ENCODE data around the gene NBPF1. TPM values are rescaled to one million over a fixed set of nuclear protein-coding genes. Genes with fewer than 3 reads are reported as not detected.
"Not testable (repeated sequence)": the region's sequence is repeated elsewhere in the genome, so short reads cannot be mapped to it uniquely, and the experiment has no call there.

NBPF1 gene
- total RNA-seq, 1 experiment from 2014 or later = 27.7 TPM

- Histone ChIP-seq H3T11ph (ENCODE audit: low read length) (no peak overlapping the region), H2BK120ac (ENCODE audit: low read depth, low read length, poor library complexity, severe bottlenecking) (no peak overlapping the region), H2AK5ac (ENCODE audit: insufficient read length, low read length) (no peak overlapping the region), H2BK12ac (ENCODE audit: insufficient read length, low read depth, low read length) (no peak overlapping the region), H3K79me2 (ENCODE audit: insufficient read depth, low read length) (no peaks in the 10 kb centered on the region), H4K20me1 (ENCODE audit: control insufficient read depth, insufficient read depth, insufficient read length) (no peaks in the 10 kb centered on the region), H3K4ac (ENCODE audit: low read depth, low read length) (no peak overlapping the region), H4K5ac (ENCODE audit: insufficient read length, low read depth, low read length) (no peak overlapping the region), H3K9me3 (ENCODE audit: control insufficient read depth, low read depth, low read length) (no peaks in the 10 kb centered on the region), H3K23ac (ENCODE audit: insufficient read length, low read depth, low read length) (no peak overlapping the region), H4K8ac (replicated peaks; ENCODE audit: insufficient read length, low read depth, low read length) (no peak overlapping the region), H3K18ac (ENCODE audit: insufficient read length, low read depth, low read length) (no peak overlapping the region), H3K23me2 (ENCODE audit: insufficient read length, low read depth, low read length, poor library complexity, severe bottlenecking) (peaks cover 15% of the 10 kb centered on the region), H3K4me2 (ENCODE audit: insufficient read depth, insufficient read length, low read length) (peak overlapping the region; percentile 63), H2BK5ac (ENCODE audit: insufficient read length, low read length) (no peak overlapping the region), H3K27ac (ENCODE audit: insufficient read length, low read depth, low read length) (no peak overlapping the region), H2AFZ (ENCODE audit: low read length) (no peak overlapping the region), H3K27me3 (ENCODE audit: insufficient read depth, low read length) (peaks cover 6% of the 10 kb centered on the region; the same call in 1 of the 2 replicates), H3K14ac (ENCODE audit: insufficient read depth, low read length) (no peak overlapping the region; the same call in 1 of the 2 replicates), H3K4me1 (ENCODE audit: insufficient read depth, low read length) (no peaks in the 10 kb centered on the region; the same call in 1 of the 2 replicates), H4K91ac (ENCODE audit: insufficient read length, low read depth, low read length) (no peak overlapping the region), H2BK20ac (ENCODE audit: low read depth, low read length, poor library complexity, severe bottlenecking) (no peak overlapping the region), H3K79me1 (ENCODE audit: insufficient read depth, low read depth, low read length, poor library complexity, severe bottlenecking) (no peaks in the 10 kb centered on the region), H3K56ac (ENCODE audit: insufficient read length, low read depth, low read length) (no peak overlapping the region), H3K9ac (ENCODE audit: extremely low read depth, insufficient read length, low read length) (peak overlapping the region; percentile 25), H2BK15ac (ENCODE audit: low read depth, low read length) (no peak overlapping the region)
- Mint-ChIP-seq H3K4me1 (no peaks in the 10 kb centered on the region), H3K27ac (no peak overlapping the region), H3K4me3 (no peak overlapping the region), H3K36me3 (ENCODE audit: insufficient read depth in 1 of 3, low read depth in 3 of 3) (no peaks in the 10 kb centered on the region), H3K27me3 (ENCODE audit: low read depth) (no peaks in the 10 kb centered on the region), H3K9me3 (no peaks in the 10 kb centered on the region)
- DNase-seq = peak; percentile 80
- no peak for TF ChIP-seq CTCF (conservative IDR thresholded peaks at IDR 0.05)
- WGBS (ENCODE audit: extremely low coverage, insufficient read length, low lambda C conversion rate) = no CpG with 5 or more reads among the region's 31 CpGs
Measured at GRCh38 chr1:16612332-16613172, 812 bp downstream of the NBPF1 start.

- H2BK15ac ChIP-seq (ENCODE audit: low read depth, low read length); H3K79me2 ChIP-seq (ENCODE audit: insufficient read depth, low read length); H3K4me1 ChIP-seq (ENCODE audit: insufficient read depth, low read length); H3T11ph ChIP-seq (ENCODE audit: low read length); H3K27me3 Mint-ChIP-seq (ENCODE audit: low read depth); H3K56ac ChIP-seq (ENCODE audit: insufficient read length, low read depth, low read length); H2BK20ac ChIP-seq (ENCODE audit: low read depth, low read length, poor library complexity, severe bottlenecking); H3K9ac ChIP-seq (ENCODE audit: extremely low read depth, insufficient read length, low read length); H4K8ac ChIP-seq (replicated peaks; ENCODE audit: insufficient read length, low read depth, low read length); H3K27ac Mint-ChIP-seq; H4K20me1 ChIP-seq (ENCODE audit: control insufficient read depth, insufficient read depth, insufficient read length); H3K36me3 Mint-ChIP-seq (ENCODE audit: insufficient read depth in 1 of 3, low read depth in 3 of 3); H2BK120ac ChIP-seq (ENCODE audit: low read depth, low read length, poor library complexity, severe bottlenecking); H4K91ac ChIP-seq (ENCODE audit: insufficient read length, low read depth, low read length); H2AFZ ChIP-seq (ENCODE audit: low read length); H4K5ac ChIP-seq (ENCODE audit: insufficient read length, low read depth, low read length); H3K18ac ChIP-seq (ENCODE audit: insufficient read length, low read depth, low read length); H3K4me1 Mint-ChIP-seq; H2BK12ac ChIP-seq (ENCODE audit: insufficient read length, low read depth, low read length); H3K23ac ChIP-seq (ENCODE audit: insufficient read length, low read depth, low read length); H2AK5ac ChIP-seq (ENCODE audit: insufficient read length, low read length); H3K14ac ChIP-seq (ENCODE audit: insufficient read depth, low read length); H3K9me3 ChIP-seq (ENCODE audit: control insufficient read depth, low read depth, low read length); H3K4me3 Mint-ChIP-seq; H3K27me3 ChIP-seq (ENCODE audit: insufficient read depth, low read length); H3K4ac ChIP-seq (ENCODE audit: low read depth, low read length); H3K27ac ChIP-seq (ENCODE audit: insufficient read length, low read depth, low read length); H3K79me1 ChIP-seq (ENCODE audit: insufficient read depth, low read depth, low read length, poor library complexity, severe bottlenecking); H2BK5ac ChIP-seq (ENCODE audit: insufficient read length, low read length); H3K9me3 Mint-ChIP-seq: not testable (repeated sequence)
- peak; percentile 34 for DNase-seq
- H3K23me2 ChIP-seq (ENCODE audit: insufficient read length, low read depth, low read length, poor library complexity, severe bottlenecking) = peaks cover 15% of the 10 kb centered on the region
- H3K4me2 ChIP-seq (ENCODE audit: insufficient read depth, insufficient read length, low read length) = peak overlapping the region; percentile 63
- no CpG with 5 or more reads among the region's 8 CpGs for WGBS (ENCODE audit: extremely low coverage, insufficient read length, low lambda C conversion rate)
Measured at GRCh38 chr1:16611981-16612331, 1.4 kb downstream of the NBPF1 start.
